H9 (cell line): ENCODE measurements around the gene MRM1. TPM values are rescaled to one million over a fixed set of nuclear protein-coding genes. Genes with fewer than 3 reads are reported as not detected.

Experiments
- DNase-seq: peaks from one replicate; pipeline ENCODE4 v3.0.0-alpha.2; 2017
- H2AFZ ChIP-seq: one replicate; pipeline ENCODE4 v1.6.1; 2013; ENCODE audit warnings: mild to moderate bottlenecking, low read length, control low read depth, moderate library complexity
- H2AK5ac ChIP-seq: 2 replicates; pipeline ENCODE4 v1.6.1; 2013; ENCODE audit warnings: low read length, control low read depth, mixed read lengths; ENCODE audit not compliant: insufficient read length
- H2BK120ac ChIP-seq: one replicate; pipeline ENCODE4 v1.6.1; 2013; ENCODE audit warnings: low read depth, mild to moderate bottlenecking, low read length, control low read depth, inconsistent platforms; ENCODE audit not compliant: poor library complexity, severe bottlenecking
- H2BK12ac ChIP-seq: 2 replicates; pipeline ENCODE4 v1.6.1; 2013; ENCODE audit warnings: low read length, control low read depth, mixed read lengths, low read depth; ENCODE audit not compliant: insufficient read length
- H2BK15ac ChIP-seq: 2 replicates; pipeline ENCODE4 v1.6.1; 2013; ENCODE audit warnings: low read depth, low read length, control low read depth
- H2BK20ac ChIP-seq: one replicate; pipeline ENCODE4 v1.6.1; 2013; ENCODE audit warnings: low read depth, mild to moderate bottlenecking, low read length, control low read depth, inconsistent platforms; ENCODE audit not compliant: poor library complexity, severe bottlenecking
- H2BK5ac ChIP-seq: 2 replicates; pipeline ENCODE4 v1.6.1; 2013; ENCODE audit warnings: low read length, control low read depth, mixed read lengths; ENCODE audit not compliant: insufficient read length
- H3K14ac ChIP-seq: 2 replicates; pipeline ENCODE4 v1.6.1; 2013; ENCODE audit warnings: low read length, control low read depth; ENCODE audit not compliant: insufficient read depth
- H3K18ac ChIP-seq: 2 replicates; pipeline ENCODE4 v1.6.1; 2013; ENCODE audit warnings: low read depth, mild to moderate bottlenecking, mixed read lengths, low read length, control low read depth; ENCODE audit not compliant: insufficient read length
- H3K23ac ChIP-seq: 2 replicates; pipeline ENCODE4 v1.6.1; 2013; ENCODE audit warnings: low read length, control low read depth, mixed read lengths, low read depth; ENCODE audit not compliant: insufficient read length
- H3K23me2 ChIP-seq: 2 replicates; pipeline ENCODE4 v1.6.1; 2013; ENCODE audit warnings: low read depth, mild to moderate bottlenecking, mixed read lengths, low read length, control low read depth; ENCODE audit not compliant: insufficient read length, poor library complexity, severe bottlenecking
- H3K27ac ChIP-seq: 2 replicates; pipeline ENCODE4 v1.5.1; 2013; ENCODE audit warnings: low read length, control low read depth, mixed read lengths, low read depth; ENCODE audit not compliant: insufficient read length
- H3K27me3 ChIP-seq: 2 replicates; pipeline ENCODE4 v1.6.1; 2013; ENCODE audit warnings: low read length, control low read depth, inconsistent platforms; ENCODE audit not compliant: insufficient read depth
- H3K4ac ChIP-seq: 2 replicates; pipeline ENCODE4 v1.6.1; 2013; ENCODE audit warnings: low read depth, mild to moderate bottlenecking, control low read depth, inconsistent platforms, low read length, moderate library complexity
- H3K4me1 ChIP-seq: 2 replicates; pipeline ENCODE4 v1.6.1; 2013; ENCODE audit warnings: low read length, control low read depth, inconsistent platforms; ENCODE audit not compliant: insufficient read depth
- H3K4me2 ChIP-seq: 2 replicates; pipeline ENCODE4 v1.6.1; 2013; ENCODE audit warnings: low read length, control low read depth, mixed read lengths; ENCODE audit not compliant: insufficient read length, insufficient read depth
- H3K56ac ChIP-seq: 2 replicates; pipeline ENCODE4 v1.6.1; 2013; ENCODE audit warnings: low read depth, mild to moderate bottlenecking, mixed read lengths, low read length, control low read depth; ENCODE audit not compliant: insufficient read length
- H3K79me1 ChIP-seq: 2 replicates; pipeline ENCODE4 v1.6.1; 2013; ENCODE audit warnings: low read depth, mild to moderate bottlenecking, moderate library complexity, low read length, control low read depth, inconsistent platforms; ENCODE audit not compliant: insufficient read depth, poor library complexity, severe bottlenecking
- H3K79me2 ChIP-seq: 2 replicates; pipeline ENCODE4 v1.6.1; 2013; ENCODE audit warnings: low read length, control low read depth, inconsistent platforms; ENCODE audit not compliant: insufficient read depth
- H3K9ac ChIP-seq: 2 replicates; pipeline ENCODE4 v1.6.1; 2013; ENCODE audit warnings: low read length, control low read depth, mixed read lengths; ENCODE audit not compliant: insufficient read length; ENCODE audit errors: extremely low read depth
- H3K9me3 ChIP-seq: one replicate; pipeline ENCODE4 v1.6.1; 2013; ENCODE audit warnings: low read depth, low read length, inconsistent platforms; ENCODE audit not compliant: control insufficient read depth
- H3T11ph ChIP-seq: one replicate; pipeline ENCODE4 v1.6.1; 2013; ENCODE audit warnings: mild to moderate bottlenecking, low read length, control low read depth, inconsistent platforms
- H4K20me1 ChIP-seq: one replicate; pipeline ENCODE4 v1.6.1; 2013; ENCODE audit not compliant: control insufficient read depth, insufficient read length, insufficient read depth
- H4K5ac ChIP-seq: 2 replicates; pipeline ENCODE4 v1.6.1; 2013; ENCODE audit warnings: low read depth, mild to moderate bottlenecking, mixed read lengths, low read length, control low read depth; ENCODE audit not compliant: insufficient read length
- H4K8ac ChIP-seq: replicated peaks from 2 replicates; pipeline ENCODE4 v1.6.1; 2013; ENCODE audit warnings: low read length, control low read depth, mixed read lengths, low read depth; ENCODE audit not compliant: insufficient read length
- H4K91ac ChIP-seq: 2 replicates; pipeline ENCODE4 v1.6.1; 2013; ENCODE audit warnings: low read depth, mild to moderate bottlenecking, moderate library complexity, mixed read lengths, low read length, control low read depth; ENCODE audit not compliant: insufficient read length
- H3K27ac Mint-ChIP-seq, 3 experiments: 2 replicates in 2 of 3; 3 replicates in 1 of 3; pipeline ENCODE4 v1.8.0; 2020 to 2021; ENCODE audit warnings: mixed read lengths in 3 of 3, mild to moderate bottlenecking in 1 of 3, moderate library complexity in 1 of 3
- H3K27me3 Mint-ChIP-seq: 2 replicates; pipeline ENCODE4 v1.8.0; 2021; ENCODE audit warnings: low read depth, mild to moderate bottlenecking, moderate library complexity, mixed read lengths
- H3K36me3 Mint-ChIP-seq, 3 experiments: 2 replicates in 2 of 3; 3 replicates in 1 of 3; pipeline ENCODE4 v1.8.0; 2020 to 2021; ENCODE audit warnings: low read depth in 3 of 3, mixed read lengths in 3 of 3; ENCODE audit not compliant: insufficient read depth in 1 of 3
- H3K4me1 Mint-ChIP-seq, 2 experiments: 2 replicates each; pipeline ENCODE4 v1.8.0; 2020; ENCODE audit warnings: mixed read lengths in 2 of 2
- H3K4me3 Mint-ChIP-seq, 2 experiments: 2 replicates in 1 of 2; 3 replicates in 1 of 2; pipeline ENCODE4 v1.8.0; 2020 to 2021; ENCODE audit warnings: mild to moderate bottlenecking in 2 of 2, mixed read lengths in 2 of 2, moderate library complexity in 1 of 2
- H3K9me3 Mint-ChIP-seq, 2 experiments: 2 replicates in 1 of 2; 3 replicates in 1 of 2; pipeline ENCODE4 v1.8.0; 2020; ENCODE audit warnings: mild to moderate bottlenecking in 2 of 2, mixed read lengths in 2 of 2, moderate library complexity in 1 of 2
- CTCF ChIP-seq: fragments of 200-600 bp; sonication (generic); conservative IDR thresholded peaks from 3 replicates; pipeline ENCODE4 v1.8.0; 2021; ENCODE audit warnings: antibody characterized with exemption, mild to moderate bottlenecking
- WGBS: extraction: QIAGEN DNeasy Blood & Tissue Kit; methylation state at CpG from one replicate; pipeline ENCODE4 v1.1.7; 2013; ENCODE audit warnings: missing lambda C conversion rate, low lambda C conversion rate, mixed read lengths; ENCODE audit not compliant: insufficient read length; ENCODE audit errors: extremely low coverage; 5-methylcytosine and 5-hydroxymethylcytosine counted together
- total RNA-seq: library from RNA; stranded (reverse); gene quantifications from 2 replicates; pipeline ENCODE4 v1.2.1, GENCODE V29; 2021

Gene MRM1
- total RNA-seq, 1 experiment from 2014 or later = 10.3 TPM

GRCh38 chr17:36566081-36566480, 35.3 kb upstream of the MRM1 start:
- Histone ChIP-seq H3K4ac (no peak overlapping the region), H3K4me2 (no peak overlapping the region), H2BK120ac (no peak overlapping the region), H3K79me2 (no peaks in the 10 kb centered on the region), H3K23ac (no peak overlapping the region), H3K18ac (no peak overlapping the region), H3K9ac (no peak overlapping the region), H3K4me1 (no peaks in the 10 kb centered on the region), H4K8ac (no peak overlapping the region), H3K23me2 (no peaks in the 10 kb centered on the region), H3T11ph (no peak overlapping the region), H3K56ac (peak overlapping the region; percentile 11), H2BK20ac (no peak overlapping the region), H4K20me1 (no peaks in the 10 kb centered on the region), H3K79me1 (no peaks in the 10 kb centered on the region), H4K91ac (no peak overlapping the region), H2BK5ac (no peak overlapping the region), H3K27me3 (no peaks in the 10 kb centered on the region), H2BK12ac (no peak overlapping the region), H3K9me3 (no peaks in the 10 kb centered on the region), H2AFZ (no peak overlapping the region), H2BK15ac (no peak overlapping the region), H2AK5ac (no peak overlapping the region), H4K5ac (no peak overlapping the region), H3K14ac (no peak overlapping the region), H3K27ac (no peak overlapping the region)
- TF ChIP-seq CTCF = no peak
- no CpG with 5 or more reads among the region's 4 CpGs for WGBS
- Mint-ChIP-seq H3K9me3 (no peaks in the 10 kb centered on the region), H3K36me3 (peaks cover 24 to 73% (median 60%) of the 10 kb centered on the region in 3 experiments), H3K27ac (0 out of 7 replicates have a peak overlapping the region, but pooled peaks of 1 of the 3 experiments have one; percentile 8), H3K4me1 (no peaks in the 10 kb centered on the region), H3K27me3 (no peaks in the 10 kb centered on the region), H3K4me3 (no peak overlapping the region)
- no peak for DNase-seq
